ENCODE measurements around the gene PTGDS.

DNA sequence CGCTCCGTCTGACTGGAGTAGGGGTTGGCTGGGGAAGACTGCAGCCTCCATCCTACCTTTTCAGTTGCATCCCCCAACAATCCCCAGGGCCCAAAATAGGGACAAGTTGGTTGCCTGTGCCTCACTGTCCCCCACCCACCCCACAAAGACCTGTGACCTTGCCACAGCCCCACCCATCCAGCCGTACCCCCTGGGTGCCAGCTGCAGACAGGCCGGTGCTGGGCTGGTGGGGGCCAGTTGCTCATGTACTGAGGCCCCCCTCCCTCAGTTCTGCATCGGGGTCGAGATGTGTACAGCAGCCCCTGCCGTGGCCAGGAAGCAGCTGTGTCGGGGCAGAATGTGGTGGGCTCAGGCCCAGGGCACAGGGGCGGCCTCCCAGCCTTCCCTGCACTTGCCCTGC, 5.9 kb downstream of the PTGDS start:
- TF ChIP-seq, protein P1, sequence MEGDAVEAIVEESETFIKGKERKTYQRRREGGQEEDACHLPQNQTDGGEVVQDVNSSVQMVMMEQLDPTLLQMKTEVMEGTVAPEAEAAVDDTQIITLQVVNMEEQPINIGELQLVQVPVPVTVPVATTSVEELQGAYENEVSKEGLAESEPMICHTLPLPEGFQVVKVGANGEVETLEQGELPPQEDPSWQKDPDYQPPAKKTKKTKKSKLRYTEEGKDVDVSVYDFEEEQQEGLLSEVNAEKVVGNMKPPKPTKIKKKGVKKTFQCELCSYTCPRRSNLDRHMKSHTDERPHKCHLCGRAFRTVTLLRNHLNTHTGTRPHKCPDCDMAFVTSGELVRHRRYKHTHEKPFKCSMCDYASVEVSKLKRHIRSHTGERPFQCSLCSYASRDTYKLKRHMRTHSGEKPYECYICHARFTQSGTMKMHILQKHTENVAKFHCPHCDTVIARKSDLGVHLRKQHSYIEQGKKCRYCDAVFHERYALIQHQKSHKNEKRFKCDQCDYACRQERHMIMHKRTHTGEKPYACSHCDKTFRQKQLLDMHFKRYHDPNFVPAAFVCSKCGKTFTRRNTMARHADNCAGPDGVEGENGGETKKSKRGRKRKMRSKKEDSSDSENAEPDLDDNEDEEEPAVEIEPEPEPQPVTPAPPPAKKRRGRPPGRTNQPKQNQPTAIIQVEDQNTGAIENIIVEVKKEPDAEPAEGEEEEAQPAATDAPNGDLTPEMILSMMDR (IDR thresholded peaks at IDR 0.05; ENCODE audit: borderline replicate concordance, extremely low read depth, low read length, poor library complexity, severe bottlenecking): no peak
- TF ChIP-seq EZH2 (IDR thresholded peaks at IDR 0.05; ENCODE audit: borderline replicate concordance, low read depth, low read length, severe bottlenecking): no peak

Measured in DND-41 (cell line).